Hepatocyte (in vitro differentiated cells): ENCODE measurements around the gene CDC42BPB.
A peak's percentile ranks its signal among the peaks of the same experiment; 100 is the strongest.

Source experiments
- EZH2 ChIP-seq: fragments of 200-600 bp; sonication (generic); IDR thresholded peaks from 2 replicates; pipeline ENCODE4 v1.6.1; 2016; ENCODE audit warnings: antibody characterized with exemption, mild to moderate bottlenecking, borderline replicate concordance
- EZH2phosphoT487 ChIP-seq: fragments of 200-600 bp; sonication (generic); IDR thresholded peaks from one replicate; pipeline ENCODE4 v1.6.1; 2018; ENCODE audit warnings: antibody characterized with exemption, mild to moderate bottlenecking, low read depth, moderate library complexity; ENCODE audit not compliant: unreplicated experiment, severe bottlenecking
- TF ChIP-seq, protein P1 (sequence below): fragments of 200-600 bp; sonication (generic); IDR thresholded peaks from 2 replicates; pipeline ENCODE4 v1.5.1; 2016; ENCODE audit warnings: antibody characterized with exemption, mild to moderate bottlenecking; ENCODE audit not compliant: poor library complexity

DNA sequence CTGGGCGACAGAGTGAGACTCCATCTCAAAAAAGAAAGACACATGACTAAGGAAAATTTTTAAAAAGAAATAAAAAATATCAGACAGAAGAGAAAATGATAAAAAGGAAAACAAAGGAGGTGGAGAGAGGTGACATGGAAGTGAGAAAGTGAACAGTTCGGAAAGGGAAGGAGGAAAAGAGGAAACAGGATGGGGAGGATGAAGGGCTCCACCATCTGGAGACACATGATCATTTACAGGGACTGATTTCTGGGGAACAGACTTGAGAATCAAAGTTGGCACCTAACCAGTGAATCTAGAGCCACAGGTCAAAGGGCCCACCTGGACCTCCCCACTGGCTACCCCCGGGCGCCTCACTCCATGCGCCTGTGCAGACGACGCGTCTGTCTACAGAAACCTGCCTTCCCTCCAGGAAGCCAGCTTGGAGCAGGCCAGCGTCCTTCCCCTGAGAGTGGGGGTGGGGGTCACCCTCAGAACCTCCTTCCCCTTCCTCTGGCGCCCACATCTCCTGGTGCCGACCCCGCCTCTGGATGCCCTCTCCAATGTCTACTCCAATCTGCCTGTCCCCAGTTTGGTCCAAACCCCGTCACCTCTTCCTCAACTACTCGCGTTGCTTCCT, 74.4 kb downstream of the CDC42BPB start:
- TF ChIP-seq EZH2 = no peak
- TF ChIP-seq, protein P1, sequence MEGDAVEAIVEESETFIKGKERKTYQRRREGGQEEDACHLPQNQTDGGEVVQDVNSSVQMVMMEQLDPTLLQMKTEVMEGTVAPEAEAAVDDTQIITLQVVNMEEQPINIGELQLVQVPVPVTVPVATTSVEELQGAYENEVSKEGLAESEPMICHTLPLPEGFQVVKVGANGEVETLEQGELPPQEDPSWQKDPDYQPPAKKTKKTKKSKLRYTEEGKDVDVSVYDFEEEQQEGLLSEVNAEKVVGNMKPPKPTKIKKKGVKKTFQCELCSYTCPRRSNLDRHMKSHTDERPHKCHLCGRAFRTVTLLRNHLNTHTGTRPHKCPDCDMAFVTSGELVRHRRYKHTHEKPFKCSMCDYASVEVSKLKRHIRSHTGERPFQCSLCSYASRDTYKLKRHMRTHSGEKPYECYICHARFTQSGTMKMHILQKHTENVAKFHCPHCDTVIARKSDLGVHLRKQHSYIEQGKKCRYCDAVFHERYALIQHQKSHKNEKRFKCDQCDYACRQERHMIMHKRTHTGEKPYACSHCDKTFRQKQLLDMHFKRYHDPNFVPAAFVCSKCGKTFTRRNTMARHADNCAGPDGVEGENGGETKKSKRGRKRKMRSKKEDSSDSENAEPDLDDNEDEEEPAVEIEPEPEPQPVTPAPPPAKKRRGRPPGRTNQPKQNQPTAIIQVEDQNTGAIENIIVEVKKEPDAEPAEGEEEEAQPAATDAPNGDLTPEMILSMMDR = peak; percentile 2
- no peak for TF ChIP-seq EZH2phosphoT487
